ENCODE measurements around the gene HIVEP2. TPM values are rescaled to one million over a fixed set of nuclear protein-coding genes. Genes with fewer than 3 reads are reported as not detected.

Gene HIVEP2
- total RNA-seq, 1 experiment from 2014 or later, result 9.1 TPM

- Histone ChIP-seq H3K27ac (ENCODE audit: low read length) (no peak overlapping the region), H3K4me3 (ENCODE audit: low read length) (no peak overlapping the region), H3F3A (ENCODE audit: low read length, unreplicated experiment) (no peaks in the 10 kb centered on the region), H3K9me3 (ENCODE audit: low read length) (no peaks in the 10 kb centered on the region), H2AFZ (ENCODE audit: low read length) (no peak overlapping the region), H3K27me3 (ENCODE audit: low read length) (no peaks in the 10 kb centered on the region), H3K79me2 (ENCODE audit: low read length) (no peaks in the 10 kb centered on the region), H3K4me1 (ENCODE audit: insufficient read depth, low read length) (no peaks in the 10 kb centered on the region), H3K9me2 (replicated peaks; ENCODE audit: low read length) (no peaks in the 10 kb centered on the region), H3K4me2 (ENCODE audit: low read length) (no peak overlapping the region), H3K9ac (ENCODE audit: low read length) (no peak overlapping the region), H4K20me1 (ENCODE audit: low read length) (no peaks in the 10 kb centered on the region), H3K36me3 (ENCODE audit: low read depth, low read length) (no peaks in the 10 kb centered on the region)
- intact Hi-C loops (cut with micrococcal nuclease), result no loop called here
- POLR2A ChIA-PET (ENCODE audit: unreplicated experiment), result interaction anchor here (0.6 kb wide), 1 partner anchor 145 kb away, joined by 3 read pairs; no protein-coding TSS in a partner anchor
- CTCF ChIA-PET, result no interaction called here
- no peak for TF ChIP-seq EZH2 (IDR thresholded peaks at IDR 0.05; ENCODE audit: low read length, unreplicated experiment)
- TF ChIP-seq CTCF (conservative IDR thresholded peaks at IDR 0.05; ENCODE audit: low read depth, low read length), result no peak
- TF ChIP-seq EZH2phosphoT487 (IDR thresholded peaks at IDR 0.05; ENCODE audit: borderline replicate concordance, low read length), result no peak
- DNase-seq, result no peak
- BruUV-seq (replicated peaks), result no TSS peak
- no peak for ATAC-seq
Measured at GRCh38 chr6:142737368-142738034, 207.5 kb downstream of the HIVEP2 start.

GRCh38 chr6:142735204-142735603 is 209.8 kb downstream of the HIVEP2 start:
- Histone ChIP-seq H3K9me3 (ENCODE audit: low read length) (no peaks in the 10 kb centered on the region), H3K79me2 (ENCODE audit: low read length) (no peaks in the 10 kb centered on the region), H3K9me2 (replicated peaks; ENCODE audit: low read length) (no peaks in the 10 kb centered on the region), H3K4me3 (ENCODE audit: low read length) (no peak overlapping the region), H3F3A (ENCODE audit: low read length, unreplicated experiment) (no peaks in the 10 kb centered on the region), H3K36me3 (ENCODE audit: low read depth, low read length) (no peaks in the 10 kb centered on the region), H3K4me2 (ENCODE audit: low read length) (no peak overlapping the region), H4K20me1 (ENCODE audit: low read length) (no peaks in the 10 kb centered on the region), H3K27me3 (ENCODE audit: low read length) (no peaks in the 10 kb centered on the region), H3K9ac (ENCODE audit: low read length) (no peak overlapping the region), H3K4me1 (ENCODE audit: insufficient read depth, low read length) (no peaks in the 10 kb centered on the region), H3K27ac (ENCODE audit: low read length) (no peak overlapping the region), H2AFZ (ENCODE audit: low read length) (no peak overlapping the region)
- intact Hi-C loops (cut with micrococcal nuclease), result no loop called here
- DNase-seq (peak; percentile 12), ATAC-seq (no peak)
- no TSS peak for BruUV-seq (replicated peaks)
- CTCF ChIA-PET, result no interaction called here
- TF ChIP-seq CTCF (conservative IDR thresholded peaks at IDR 0.05; ENCODE audit: low read depth, low read length), result no peak
- no peak for TF ChIP-seq EZH2 (IDR thresholded peaks at IDR 0.05; ENCODE audit: low read length, unreplicated experiment)
- no peak for TF ChIP-seq EZH2phosphoT487 (IDR thresholded peaks at IDR 0.05; ENCODE audit: borderline replicate concordance, low read length)
- POLR2A ChIA-PET (ENCODE audit: unreplicated experiment), result no interaction called here

GRCh38 chr6:142732790-142733189 is 212.2 kb downstream of the HIVEP2 start:
- no peaks in the 10 kb centered on the region for H3F3A ChIP-seq (ENCODE audit: low read length, unreplicated experiment)
- no peak for ATAC-seq
- H3K4me3 ChIP-seq (ENCODE audit: low read length), result no peak overlapping the region
- H3K9me3 ChIP-seq (ENCODE audit: low read length), result no peaks in the 10 kb centered on the region
- no peaks in the 10 kb centered on the region for H3K4me1 ChIP-seq (ENCODE audit: insufficient read depth, low read length)
- H3K79me2 ChIP-seq (ENCODE audit: low read length), result no peaks in the 10 kb centered on the region
- CTCF ChIA-PET, result no interaction called here
- intact Hi-C loops (cut with micrococcal nuclease), result no loop called here
- POLR2A ChIA-PET (ENCODE audit: unreplicated experiment), result no interaction called here
- no peaks in the 10 kb centered on the region for H3K9me2 ChIP-seq (replicated peaks; ENCODE audit: low read length)
- no peaks in the 10 kb centered on the region for H3K36me3 ChIP-seq (ENCODE audit: low read depth, low read length)
- TF ChIP-seq EZH2phosphoT487 (IDR thresholded peaks at IDR 0.05; ENCODE audit: borderline replicate concordance, low read length) (no peak), CTCF (conservative IDR thresholded peaks at IDR 0.05; ENCODE audit: low read depth, low read length) (no peak), EZH2 (IDR thresholded peaks at IDR 0.05; ENCODE audit: low read length, unreplicated experiment) (no peak)
- H3K27ac ChIP-seq (ENCODE audit: low read length), result no peak overlapping the region
- H3K9ac ChIP-seq (ENCODE audit: low read length), result no peak overlapping the region
- no peak overlapping the region for H3K4me2 ChIP-seq (ENCODE audit: low read length)
- DNase-seq, result no peak
- no peaks in the 10 kb centered on the region for H4K20me1 ChIP-seq (ENCODE audit: low read length)
- no peak overlapping the region for H2AFZ ChIP-seq (ENCODE audit: low read length)
- H3K27me3 ChIP-seq (ENCODE audit: low read length), result no peaks in the 10 kb centered on the region
- no TSS peak for BruUV-seq (replicated peaks)

Measured in PC-3 (cell line).